ENCODE results near the gene POLR2A. TPM values are rescaled to one million over a fixed set of nuclear protein-coding genes. Genes with fewer than 3 reads are reported as not detected.

The POLR2A gene
- total RNA-seq, 4 donors from 2014 or later: 94.6 to 204 (median 157) TPM

DNA sequence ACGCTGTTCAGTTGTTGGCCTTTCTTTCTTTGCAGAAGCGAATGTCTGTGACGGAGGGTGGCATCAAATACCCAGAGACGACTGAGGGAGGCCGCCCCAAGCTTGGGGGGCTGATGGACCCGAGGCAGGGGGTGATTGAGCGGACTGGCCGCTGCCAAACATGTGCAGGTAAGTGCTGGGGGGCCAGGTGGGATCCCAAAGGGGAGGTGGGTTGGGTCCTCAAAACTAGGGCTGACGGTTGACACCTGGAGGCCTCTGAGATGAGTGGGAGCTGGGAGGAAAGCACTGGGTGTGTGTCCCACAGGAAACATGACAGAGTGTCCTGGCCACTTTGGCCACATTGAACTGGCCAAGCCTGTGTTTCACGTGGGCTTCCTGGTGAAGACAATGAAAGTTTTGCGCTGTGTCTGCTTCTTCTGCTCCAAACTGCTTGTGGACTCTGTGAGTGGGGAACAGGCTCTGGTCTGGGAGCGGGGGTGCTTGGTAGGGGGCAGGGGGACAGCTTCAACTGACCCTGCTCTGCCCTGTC is 11.8 kb downstream of the POLR2A start:
- Histone ChIP-seq H3K27ac (no peak overlapping the region), H3K4me3 (no peak overlapping the region), H3K9me3 (no peaks in the 10 kb centered on the region), H3K27me3 (no peaks in the 10 kb centered on the region), H3K4me1 (peaks cover 0 to 36% (median 9%) of the 10 kb centered on the region in 4 donors), H3K36me3 (peaks cover 0 to 61% (median 0%) of the 10 kb centered on the region in 3 donors)
- TF ChIP-seq POLR2A (IDR thresholded peaks at IDR 0.05): no peak
- TF ChIP-seq, protein P1, sequence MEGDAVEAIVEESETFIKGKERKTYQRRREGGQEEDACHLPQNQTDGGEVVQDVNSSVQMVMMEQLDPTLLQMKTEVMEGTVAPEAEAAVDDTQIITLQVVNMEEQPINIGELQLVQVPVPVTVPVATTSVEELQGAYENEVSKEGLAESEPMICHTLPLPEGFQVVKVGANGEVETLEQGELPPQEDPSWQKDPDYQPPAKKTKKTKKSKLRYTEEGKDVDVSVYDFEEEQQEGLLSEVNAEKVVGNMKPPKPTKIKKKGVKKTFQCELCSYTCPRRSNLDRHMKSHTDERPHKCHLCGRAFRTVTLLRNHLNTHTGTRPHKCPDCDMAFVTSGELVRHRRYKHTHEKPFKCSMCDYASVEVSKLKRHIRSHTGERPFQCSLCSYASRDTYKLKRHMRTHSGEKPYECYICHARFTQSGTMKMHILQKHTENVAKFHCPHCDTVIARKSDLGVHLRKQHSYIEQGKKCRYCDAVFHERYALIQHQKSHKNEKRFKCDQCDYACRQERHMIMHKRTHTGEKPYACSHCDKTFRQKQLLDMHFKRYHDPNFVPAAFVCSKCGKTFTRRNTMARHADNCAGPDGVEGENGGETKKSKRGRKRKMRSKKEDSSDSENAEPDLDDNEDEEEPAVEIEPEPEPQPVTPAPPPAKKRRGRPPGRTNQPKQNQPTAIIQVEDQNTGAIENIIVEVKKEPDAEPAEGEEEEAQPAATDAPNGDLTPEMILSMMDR (IDR thresholded peaks at IDR 0.05): no peak
- DNase-seq: no peak

DNA sequence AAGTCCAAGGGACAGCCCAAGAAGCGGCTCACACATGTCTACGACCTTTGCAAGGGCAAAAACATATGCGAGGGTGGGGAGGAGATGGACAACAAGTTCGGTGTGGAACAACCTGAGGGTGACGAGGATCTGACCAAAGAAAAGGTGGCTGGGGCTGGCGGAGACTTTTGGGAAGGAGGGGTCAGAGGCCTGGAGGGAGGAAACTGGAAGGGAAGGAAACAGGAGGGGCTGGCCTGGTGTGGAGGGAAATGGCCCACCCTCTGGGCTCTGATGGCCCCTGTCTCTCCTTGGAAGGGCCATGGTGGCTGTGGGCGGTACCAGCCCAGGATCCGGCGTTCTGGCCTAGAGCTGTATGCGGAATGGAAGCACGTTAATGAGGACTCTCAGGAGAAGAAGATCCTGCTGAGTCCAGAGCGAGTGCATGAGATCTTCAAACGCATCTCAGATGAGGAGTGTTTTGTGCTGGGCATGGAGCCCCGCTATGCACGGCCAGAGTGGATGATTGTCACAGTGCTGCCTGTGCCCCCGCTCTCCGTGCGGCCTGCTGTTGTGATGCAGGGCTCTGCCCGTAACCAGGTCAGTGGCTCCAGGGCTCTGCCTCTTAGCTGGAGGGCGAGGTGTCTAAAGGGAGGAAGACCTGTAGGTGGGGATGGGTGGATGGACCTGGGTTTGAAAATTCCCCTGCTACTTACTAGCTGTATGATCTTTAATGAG is 12.5 kb downstream of the POLR2A start:
- Histone ChIP-seq H3K4me3 (no peak overlapping the region), H3K27me3 (no peaks in the 10 kb centered on the region), H3K9me3 (no peaks in the 10 kb centered on the region), H3K27ac (no peak overlapping the region), H3K36me3 (peaks cover 0 to 68% (median 3%) of the 10 kb centered on the region in 3 donors), H3K4me1 (peaks cover 0 to 29% (median 6%) of the 10 kb centered on the region in 4 donors)
- no peak for TF ChIP-seq POLR2A (IDR thresholded peaks at IDR 0.05)
- TF ChIP-seq, protein P1 (IDR thresholded peaks at IDR 0.05): no peak
- DNase-seq: no peak

DNA sequence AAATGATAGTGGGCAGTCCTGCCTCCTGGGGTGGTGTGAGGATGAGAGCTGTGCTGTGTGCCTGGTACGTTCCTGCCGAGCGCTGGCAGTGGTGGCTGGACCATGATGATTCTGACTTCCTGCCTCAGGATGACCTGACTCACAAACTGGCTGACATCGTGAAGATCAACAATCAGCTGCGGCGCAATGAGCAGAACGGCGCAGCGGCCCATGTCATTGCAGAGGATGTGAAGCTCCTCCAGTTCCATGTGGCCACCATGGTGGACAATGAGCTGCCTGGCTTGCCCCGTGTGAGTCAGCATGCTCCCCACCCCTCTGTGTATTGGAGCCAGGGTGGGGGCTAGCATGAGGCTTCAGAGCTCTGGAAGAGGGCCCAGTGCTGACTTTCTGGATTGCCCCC is 13.1 kb downstream of the POLR2A start:
- Histone ChIP-seq H3K36me3 (peaks cover 0 to 74% (median 3%) of the 10 kb centered on the region in 3 donors), H3K27me3 (no peaks in the 10 kb centered on the region)
- no peak for DNase-seq

DNA sequence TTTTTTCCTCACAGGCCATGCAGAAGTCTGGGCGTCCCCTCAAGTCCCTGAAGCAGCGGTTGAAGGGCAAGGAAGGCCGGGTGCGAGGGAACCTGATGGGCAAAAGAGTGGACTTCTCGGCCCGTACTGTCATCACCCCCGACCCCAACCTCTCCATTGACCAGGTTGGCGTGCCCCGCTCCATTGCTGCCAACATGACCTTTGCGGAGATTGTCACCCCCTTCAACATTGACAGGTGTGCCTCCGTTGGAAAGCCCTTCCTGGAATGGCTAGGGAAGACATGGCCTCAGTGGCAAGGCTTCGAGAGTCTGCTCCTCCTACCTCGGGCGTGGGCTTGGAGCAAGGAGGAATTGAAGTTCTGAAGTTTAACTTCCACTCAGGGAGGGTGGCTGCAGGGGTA is 13.5 kb downstream of the POLR2A start:
- H3K36me3 ChIP-seq: peaks cover 0 to 78% (median 3%) of the 10 kb centered on the region in 3 donors
- H3K4me3 ChIP-seq: no peak overlapping the region
- no peaks in the 10 kb centered on the region for H3K27me3 ChIP-seq
- H3K27ac ChIP-seq: no peak overlapping the region
- H3K9me3 ChIP-seq: no peaks in the 10 kb centered on the region
- no peak for DNase-seq
- H3K4me1 ChIP-seq: peaks cover 0 to 19% (median 4%) of the 10 kb centered on the region in 4 donors
- TF ChIP-seq, protein P1 (IDR thresholded peaks at IDR 0.05): no peak
- no peak for TF ChIP-seq POLR2A (IDR thresholded peaks at IDR 0.05)

More for the DNA sequence above, 13.1 kb downstream of the POLR2A start:
- H3K4me1 ChIP-seq: peaks cover 0 to 23% (median 4%) of the 10 kb centered on the region in 4 donors
- no peak overlapping the region for H3K27ac ChIP-seq
- TF ChIP-seq, protein P1 (IDR thresholded peaks at IDR 0.05): no peak
- TF ChIP-seq POLR2A (IDR thresholded peaks at IDR 0.05): no peak
- H3K4me3 ChIP-seq: no peak overlapping the region
- no peaks in the 10 kb centered on the region for H3K9me3 ChIP-seq

DNA sequence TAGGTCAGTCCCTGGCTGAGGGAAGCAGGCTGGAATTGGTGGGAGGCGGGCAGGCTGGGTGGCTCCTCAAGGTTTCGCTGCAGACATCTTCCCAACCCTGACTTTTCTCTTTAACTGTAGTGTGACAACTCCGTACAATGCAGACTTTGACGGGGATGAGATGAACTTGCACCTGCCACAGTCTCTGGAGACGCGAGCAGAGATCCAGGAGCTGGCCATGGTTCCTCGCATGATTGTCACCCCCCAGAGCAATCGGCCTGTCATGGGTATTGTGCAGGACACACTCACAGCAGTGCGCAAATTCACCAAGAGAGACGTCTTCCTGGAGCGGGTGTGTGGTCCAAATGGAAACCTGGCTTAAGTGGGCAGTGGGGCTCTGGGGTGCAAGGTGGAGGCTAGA is 15.0 kb downstream of the POLR2A start:
- TF ChIP-seq, protein P1 (IDR thresholded peaks at IDR 0.05): no peak
- no peak for TF ChIP-seq POLR2A (IDR thresholded peaks at IDR 0.05)
- Histone ChIP-seq H3K4me1 (peaks cover 0 to 7% (median 0%) of the 10 kb centered on the region in 4 donors), H3K36me3 (peaks cover 3 to 93% (median 3%) of the 10 kb centered on the region in 3 donors)

More for the DNA sequence above, 15.0 kb downstream of the POLR2A start:
- Histone ChIP-seq H3K4me3 (no peak overlapping the region), H3K27ac (no peak overlapping the region), H3K9me3 (no peaks in the 10 kb centered on the region), H3K27me3 (no peaks in the 10 kb centered on the region)
- DNase-seq: no peak

Measured in Peyer's patch (tissue), 4 donors.